Measurements from ENCODE around the gene GIGYF2. TPM values are rescaled to one million over a fixed set of nuclear protein-coding genes. Genes with fewer than 3 reads are reported as not detected.

The GIGYF2 gene
- total and polyA plus RNA-seq, 2 of the 13 experiments (the other 11 are each of a cell fraction or from before 2014, with no cell fraction given): 44.9 to 73.5 TPM

- TF ChIP-seq HNRNPLL (IDR thresholded peaks at IDR 0.05; ENCODE audit: low read depth, low read length, poor library complexity, severe bottlenecking): peak; percentile 86
Observed at GRCh38 chr2:232888099-232888836, 191.1 kb downstream of the GIGYF2 start (continued).

GRCh38 chr2:232888839-232889529 is 191.9 kb downstream of the GIGYF2 start:
- FAIRE-seq: no peak

More at GRCh38 chr2:232888839-232889529, 191.9 kb downstream of the GIGYF2 start:
- DNase-seq (ENCODE audit: low spot score) (no peak), ATAC-seq (no peak)
- no peaks in the 10 kb centered on the region for H3K79me2 ChIP-seq (ENCODE audit: insufficient read depth, low read length)
- no peak overlapping the region for H3K9ac ChIP-seq (ENCODE audit: insufficient read depth, low read depth, low read length)
- intact Hi-C loops (cut with micrococcal nuclease; ENCODE audit: unreplicated experiment): no loop called here
- peaks cover 20 to 44% of the 10 kb centered on the region in 2 experiments for H3K36me3 ChIP-seq (replicated peaks in 1 of 2; ENCODE audit: control insufficient read depth in 1 of 2, insufficient read depth in 2 of 2, low read length in 2 of 2)
- H3K27me3 ChIP-seq (ENCODE audit: control insufficient read depth in 1 of 2, insufficient read depth in 2 of 2, low read length in 2 of 2): no peaks in the 10 kb centered on the region
- POLR2A ChIA-PET: no interaction called here
- H3K27ac ChIP-seq (ENCODE audit: extremely low read length, insufficient read depth, low read length): no peak overlapping the region
- TF ChIP-seq ZNF589 (CRISPR knock-in tag; conservative IDR thresholded peaks at IDR 0.05) (no peak), ISL2 (CRISPR knock-in tag; IDR thresholded peaks at IDR 0.05) (no peak), CEBPG (CRISPR knock-in tag; IDR thresholded peaks at IDR 0.05) (no peak), ZNF326 (CRISPR knock-in tag; IDR thresholded peaks at IDR 0.05; ENCODE audit: borderline replicate concordance) (no peak), TCF7L2 (IDR thresholded peaks at IDR 0.05; ENCODE audit: low read depth, low read length) (no peak), ZNF292 (CRISPR knock-in tag; IDR thresholded peaks at IDR 0.05; ENCODE audit: borderline replicate concordance, low read depth) (no peak), TBX2 (CRISPR knock-in tag; IDR thresholded peaks at IDR 0.05; ENCODE audit: borderline replicate concordance) (no peak), PAF1 (CRISPR knock-in tag; IDR thresholded peaks at IDR 0.05) (no peak), DBP (CRISPR knock-in tag; IDR thresholded peaks at IDR 0.05; ENCODE audit: not compliant biosample characterization) (no peak), ATF7 (IDR thresholded peaks at IDR 0.05) (no peak), ATF7 (CRISPR knock-in tag; IDR thresholded peaks at IDR 0.05) (no peak), ZNF335 (CRISPR knock-in tag; IDR thresholded peaks at IDR 0.05) (no peak)
- TF ChIP-seq, protein P1, sequence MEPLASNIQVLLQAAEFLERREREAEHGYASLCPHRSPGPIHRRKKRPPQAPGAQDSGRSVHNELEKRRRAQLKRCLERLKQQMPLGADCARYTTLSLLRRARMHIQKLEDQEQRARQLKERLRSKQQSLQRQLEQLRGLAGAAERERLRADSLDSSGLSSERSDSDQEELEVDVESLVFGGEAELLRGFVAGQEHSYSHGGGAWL (CRISPR knock-in tag; IDR thresholded peaks at IDR 0.05): no peak
- TF ChIP-seq, protein P2, sequence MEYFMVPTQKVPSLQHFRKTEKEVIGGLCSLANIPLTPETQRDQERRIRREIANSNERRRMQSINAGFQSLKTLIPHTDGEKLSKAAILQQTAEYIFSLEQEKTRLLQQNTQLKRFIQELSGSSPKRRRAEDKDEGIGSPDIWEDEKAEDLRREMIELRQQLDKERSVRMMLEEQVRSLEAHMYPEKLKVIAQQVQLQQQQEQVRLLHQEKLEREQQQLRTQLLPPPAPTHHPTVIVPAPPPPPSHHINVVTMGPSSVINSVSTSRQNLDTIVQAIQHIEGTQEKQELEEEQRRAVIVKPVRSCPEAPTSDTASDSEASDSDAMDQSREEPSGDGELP (IDR thresholded peaks at IDR 0.05; ENCODE audit: borderline replicate concordance, low read depth): no peak
- TF ChIP-seq, protein P3, sequence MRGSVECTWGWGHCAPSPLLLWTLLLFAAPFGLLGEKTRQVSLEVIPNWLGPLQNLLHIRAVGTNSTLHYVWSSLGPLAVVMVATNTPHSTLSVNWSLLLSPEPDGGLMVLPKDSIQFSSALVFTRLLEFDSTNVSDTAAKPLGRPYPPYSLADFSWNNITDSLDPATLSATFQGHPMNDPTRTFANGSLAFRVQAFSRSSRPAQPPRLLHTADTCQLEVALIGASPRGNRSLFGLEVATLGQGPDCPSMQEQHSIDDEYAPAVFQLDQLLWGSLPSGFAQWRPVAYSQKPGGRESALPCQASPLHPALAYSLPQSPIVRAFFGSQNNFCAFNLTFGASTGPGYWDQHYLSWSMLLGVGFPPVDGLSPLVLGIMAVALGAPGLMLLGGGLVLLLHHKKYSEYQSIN (CRISPR knock-in tag; IDR thresholded peaks at IDR 0.05; ENCODE audit: borderline replicate concordance): no peak
- H3K9me3 ChIP-seq (ENCODE audit: low read length): no peaks in the 10 kb centered on the region
- in situ Hi-C loops (cut with HindIII; ENCODE audit: extremely low pct_ligation_motif_present, low pct_unique_long_range_greater_than_20kb): no loop called here
- WGBS (ENCODE audit: low lambda C conversion rate): 95% methylated on average over 14 of the region's 14 CpGs
- no peaks in the 10 kb centered on the region for H3K4me1 ChIP-seq (ENCODE audit: insufficient read depth, low read length)
- no peak overlapping the region for H3K4me2 ChIP-seq (ENCODE audit: low read depth, low read length)
- BruUV-seq (replicated peaks): no TSS peak
- no peaks in the 10 kb centered on the region for H4K20me1 ChIP-seq (ENCODE audit: insufficient read depth, low read length)
- H3K4me3 ChIP-seq (replicated peaks in 1 of 3; ENCODE audit: insufficient read depth in 1 of 3, low read depth in 2 of 3, low read length in 3 of 3): no peak overlapping the region
- no peak overlapping the region for H2AFZ ChIP-seq (ENCODE audit: low read length)
- CTCF ChIA-PET (ENCODE audit: low intra/inter-chr PET ratio, low total read pairs): no interaction called here
